Kidney (tissue), 14 donors: ENCODE results near the gene KRTAP29-1. TPM values are rescaled to one million over a fixed set of nuclear protein-coding genes. Genes with fewer than 3 reads are reported as not detected.
"Not testable (repeated sequence)": the region's sequence is repeated elsewhere in the genome, so short reads cannot be mapped to it uniquely, and the experiment has no call there.

Experiments
- DNase-seq, 5 donors: peaks; one replicate each; pipeline ENCODE4 v3.0.0-alpha.2; 2013 to 2020
- FAIRE-seq: peaks from 2 replicates; lab custom pipeline; 2012; peaks lifted over from hg19 to GRCh38; lab: Jason Lieb, UNC
- H3K27ac ChIP-seq, 2 donors: one replicate each; pipeline ENCODE4 v1.7.0; 2013; ENCODE audit warnings: low read depth in 2 of 2, low read length in 2 of 2, inconsistent platforms in 1 of 2
- H3K27me3 ChIP-seq: one replicate; pipeline ENCODE4 v1.7.1; 2013; ENCODE audit warnings: low read length, inconsistent platforms; ENCODE audit not compliant: control insufficient read depth, insufficient read depth
- H3K36me3 ChIP-seq, 3 donors: one replicate each; pipeline versions ENCODE4 v1.7.0 to v1.7.1; 2013; ENCODE audit warnings: low read length in 3 of 3, control low read depth in 1 of 3, inconsistent platforms in 1 of 3; ENCODE audit not compliant: insufficient read depth in 3 of 3, control insufficient read depth in 2 of 3
- H3K4me1 ChIP-seq, 3 donors: one replicate each; pipeline versions ENCODE4 v1.7.0 to v1.7.1; 2013; ENCODE audit warnings: low read length in 3 of 3, inconsistent platforms in 1 of 3, low read depth in 1 of 3; ENCODE audit not compliant: control insufficient read depth in 2 of 3, insufficient read depth in 2 of 3
- H3K4me3 ChIP-seq, 3 donors: one replicate each; pipeline versions ENCODE4 v1.7.0 to v1.8.1; 2013; ENCODE audit warnings: low read length in 3 of 3, control low read depth in 1 of 3, inconsistent platforms in 1 of 3
- H3K9ac ChIP-seq, 3 donors: one replicate each; pipeline versions ENCODE4 v1.7.0 to v1.7.1; 2013; ENCODE audit warnings: low read length in 3 of 3, control low read depth in 1 of 3, inconsistent platforms in 1 of 3
- H3K9me3 ChIP-seq, 3 donors: one replicate each; pipeline versions ENCODE4 v1.7.0 to v1.7.1; 2013; ENCODE audit warnings: low read length in 3 of 3, control low read depth in 1 of 3, inconsistent platforms in 1 of 3; ENCODE audit not compliant: control insufficient read depth in 2 of 3, insufficient read depth in 1 of 3
- intact Hi-C: fragments of 100-400 bp; cut with DNase I; formaldehyde crosslinking; loops from one replicate; pipeline ENCODE4 v1.11.1; 2022
- polyA plus RNA-seq: library from polyadenylated mRNA; stranded (reverse); fragments of 350-450 nt; fragmentation: Illumina TruSeq; extraction: RNeasy Lipid Tissue Mini Kit (QIAGEN cat#74804); gene quantifications from one replicate; pipeline ENCODE4 v1.2.3, GENCODE V29; 2014; ENCODE audit warnings: low read depth, low replicate concordance; ENCODE audit not compliant: insufficient read depth
- total RNA-seq: library from RNA; stranded (reverse); fragmentation: NEBNext Ultra II Directional; extraction: Animal tissue kit (Norgen Biotek cat#: 25700); gene quantifications from one replicate; pipeline ENCODE4 v1.2.1, GENCODE V29; 2021
- TF ChIP-seq, protein P1 (sequence below): IDR thresholded peaks from 3 replicates; pipeline ENCODE4 v1.5.1; 2012; ENCODE audit warnings: mild to moderate bottlenecking, moderate library complexity, borderline replicate concordance; ENCODE audit not compliant: insufficient read depth; ENCODE audit errors: extremely low read depth
- donor health status: control.
- donor health status: control.
- donor health status: control.
- donor health status: control.
- donor health status: control.
- donor health status: DM: yes; HTN: yes; CAD: no.
- donor health status: Normal renal cell carcinoma (clear cell type).

Gene KRTAP29-1
- total and polyA plus RNA-seq, 2 donors from 2014 or later = not detected

DNA sequence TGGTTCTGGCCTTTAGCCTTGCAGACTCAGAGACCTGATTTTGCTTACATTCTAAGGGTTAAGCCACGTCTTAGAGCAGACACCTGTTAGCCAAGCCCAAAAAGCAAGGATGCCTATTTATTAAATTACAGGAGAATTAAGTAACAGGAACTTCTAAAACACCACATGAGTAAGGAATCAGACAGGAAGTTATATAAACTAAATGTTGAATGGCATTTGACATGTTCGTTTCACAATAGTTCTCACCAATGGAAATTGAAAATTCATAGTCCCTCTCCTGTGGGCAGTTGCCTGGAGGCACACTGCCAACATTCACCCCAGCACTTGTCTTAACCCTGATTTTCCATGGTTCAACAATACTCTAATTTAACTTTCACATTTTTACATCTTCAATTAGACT, 18.1 kb downstream of the KRTAP29-1 start:
- H3K4me3 ChIP-seq = no peak overlapping the region
- DNase-seq (no peak), FAIRE-seq (no peak)
- no peaks in the 10 kb centered on the region for H3K4me1 ChIP-seq
- H3K27ac ChIP-seq = no peak overlapping the region
- no peaks in the 10 kb centered on the region for H3K36me3 ChIP-seq
- intact Hi-C loops = no loop called here
- TF ChIP-seq, protein P1, sequence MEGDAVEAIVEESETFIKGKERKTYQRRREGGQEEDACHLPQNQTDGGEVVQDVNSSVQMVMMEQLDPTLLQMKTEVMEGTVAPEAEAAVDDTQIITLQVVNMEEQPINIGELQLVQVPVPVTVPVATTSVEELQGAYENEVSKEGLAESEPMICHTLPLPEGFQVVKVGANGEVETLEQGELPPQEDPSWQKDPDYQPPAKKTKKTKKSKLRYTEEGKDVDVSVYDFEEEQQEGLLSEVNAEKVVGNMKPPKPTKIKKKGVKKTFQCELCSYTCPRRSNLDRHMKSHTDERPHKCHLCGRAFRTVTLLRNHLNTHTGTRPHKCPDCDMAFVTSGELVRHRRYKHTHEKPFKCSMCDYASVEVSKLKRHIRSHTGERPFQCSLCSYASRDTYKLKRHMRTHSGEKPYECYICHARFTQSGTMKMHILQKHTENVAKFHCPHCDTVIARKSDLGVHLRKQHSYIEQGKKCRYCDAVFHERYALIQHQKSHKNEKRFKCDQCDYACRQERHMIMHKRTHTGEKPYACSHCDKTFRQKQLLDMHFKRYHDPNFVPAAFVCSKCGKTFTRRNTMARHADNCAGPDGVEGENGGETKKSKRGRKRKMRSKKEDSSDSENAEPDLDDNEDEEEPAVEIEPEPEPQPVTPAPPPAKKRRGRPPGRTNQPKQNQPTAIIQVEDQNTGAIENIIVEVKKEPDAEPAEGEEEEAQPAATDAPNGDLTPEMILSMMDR = no peak
- H3K9ac ChIP-seq = no peak overlapping the region
- no peaks in the 10 kb centered on the region for H3K27me3 ChIP-seq
- H3K9me3 ChIP-seq = peaks cover 0 to 2% (median 0%) of the 10 kb centered on the region in 3 donors

DNA sequence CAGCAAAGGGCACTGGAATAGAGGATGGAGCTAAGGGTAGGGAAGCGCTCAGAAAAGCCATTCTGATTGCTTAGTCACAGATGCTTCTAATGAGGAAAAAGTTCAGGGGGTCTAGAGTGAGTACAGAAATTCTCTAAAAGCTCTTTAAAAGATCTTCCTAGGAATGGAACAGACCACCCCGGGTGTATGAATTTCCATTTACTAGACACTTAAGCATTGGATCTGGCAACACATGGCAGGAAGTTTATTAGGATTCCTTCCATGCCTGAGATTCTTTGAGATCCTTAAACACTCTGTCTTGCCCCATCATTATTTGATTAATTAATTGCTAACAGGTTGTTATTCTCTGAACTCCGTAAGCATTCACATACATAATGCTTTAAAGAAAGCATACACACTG, 18.6 kb downstream of the KRTAP29-1 start:
- TF ChIP-seq, protein P1 = no peak
- intact Hi-C loops = no loop called here
- no peak for FAIRE-seq

DNA sequence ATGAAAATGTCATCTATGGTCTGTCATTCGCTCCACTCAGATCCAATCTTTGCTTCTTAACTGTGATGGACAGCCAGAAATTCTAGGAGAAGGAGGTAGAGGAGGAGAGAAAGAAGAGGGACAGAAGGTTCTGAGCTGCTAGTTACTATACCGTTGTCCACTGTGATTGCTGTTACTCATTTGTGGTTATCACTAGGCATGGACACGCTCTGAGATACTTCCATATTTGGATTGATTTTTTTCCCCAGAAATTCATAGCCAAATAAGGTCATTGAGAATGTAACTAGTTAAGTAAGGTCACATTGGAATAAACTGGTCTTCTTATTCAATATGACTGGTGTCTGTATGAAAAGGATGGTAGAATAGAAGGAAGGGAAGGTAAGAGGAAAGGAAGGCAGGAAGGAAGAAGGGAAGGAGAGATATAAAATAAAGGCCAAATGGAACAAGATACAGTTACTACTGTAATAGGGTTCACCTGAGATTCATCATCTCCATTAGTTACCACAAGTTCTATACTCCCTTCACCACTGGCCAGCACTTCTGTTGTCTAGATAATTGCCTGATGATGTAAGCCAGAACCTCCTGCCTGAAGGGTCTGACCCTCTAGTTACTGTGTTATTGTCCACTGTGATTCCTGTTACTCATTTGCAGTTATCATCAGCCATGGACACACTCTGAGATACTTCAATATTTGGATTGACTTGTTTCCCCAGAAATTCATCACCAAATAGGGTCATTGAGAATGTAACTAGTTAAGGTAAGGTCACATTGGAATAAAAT, 24.3 kb downstream of the KRTAP29-1 start:
- H3K27me3 ChIP-seq = no peaks in the 10 kb centered on the region
- H3K9me3 ChIP-seq = peaks cover 0 to 4% (median 0%) of the 10 kb centered on the region in 3 donors
- no peaks in the 10 kb centered on the region for H3K36me3 ChIP-seq
- H3K4me3 ChIP-seq = no peak overlapping the region
- intact Hi-C loops = no loop called here
- DNase-seq (no peak), FAIRE-seq (no peak)
- TF ChIP-seq, protein P1 = no peak
- no peak overlapping the region for H3K9ac ChIP-seq
- no peak overlapping the region for H3K27ac ChIP-seq
- no peaks in the 10 kb centered on the region for H3K4me1 ChIP-seq

More for the DNA sequence above, 18.6 kb downstream of the KRTAP29-1 start:
- Histone ChIP-seq H3K36me3 (no peaks in the 10 kb centered on the region), H3K27ac (no peak overlapping the region), H3K4me3 (no peak overlapping the region), H3K4me1 (no peaks in the 10 kb centered on the region), H3K9ac (no peak overlapping the region), H3K9me3 (peaks cover 0 to 4% (median 0%) of the 10 kb centered on the region in 3 donors), H3K27me3 (no peaks in the 10 kb centered on the region)
- DNase-seq = no peak

DNA sequence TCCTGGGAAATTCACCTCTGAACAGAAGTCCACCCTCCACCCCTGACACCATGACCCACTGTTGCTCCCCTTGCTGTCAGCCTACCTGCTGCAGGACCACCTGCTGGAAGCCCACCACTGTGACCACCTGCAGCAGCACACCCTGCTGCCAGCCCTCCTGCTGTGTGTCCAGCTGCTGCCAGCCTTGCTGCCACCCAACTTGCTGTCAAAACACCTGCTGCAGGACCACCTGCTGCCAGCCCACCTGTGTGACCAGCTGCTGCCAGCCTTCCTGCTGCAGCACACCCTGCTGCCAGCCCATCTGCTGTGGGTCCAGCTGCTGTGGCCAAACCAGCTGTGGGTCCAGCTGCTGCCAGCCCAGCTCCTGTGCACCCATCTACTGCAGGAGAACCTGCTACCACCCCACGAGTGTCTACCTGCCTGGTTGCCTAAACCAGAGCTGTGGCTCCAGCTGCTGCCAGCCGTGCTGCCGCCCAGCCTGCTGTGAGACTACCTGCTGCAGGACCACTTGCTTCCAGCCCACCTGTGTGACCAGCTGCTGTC, 26.9 kb downstream of the KRTAP29-1 start, which contains the start of gene KRTAP9-7:
Gene KRTAP9-7, plus strand, starts transcription at position 51 of the 543 bp plus-strand sequence. Its CDS starts 0 bp downstream, at position 51.
- FAIRE-seq, H3K27ac ChIP-seq, intact Hi-C loops: not testable (repeated sequence)

More for the DNA sequence above, 26.9 kb downstream of the KRTAP29-1 start, which contains the start of gene KRTAP9-7:
- not testable (repeated sequence) for H3K9me3 ChIP-seq, H3K4me3 ChIP-seq, H3K36me3 ChIP-seq, H3K4me1 ChIP-seq, H3K9ac ChIP-seq, H3K27me3 ChIP-seq, DNase-seq
